NCI-H345 (cell line): ENCODE results near the gene ADARB1.

Experiments used
- DNase-seq: peaks from one replicate; lab custom pipeline; 2025; lab: John Stamatoyannopoulos, UW

Gene ADARB1

GRCh38 chr21:45267390-45267760, 193.0 kb downstream of the ADARB1 start:
- no peak for DNase-seq

- no peak for DNase-seq
Measured at GRCh38 chr21:45269861-45270260, 195.5 kb downstream of the ADARB1 start.

GRCh38 chr21:45270306-45270821, 196.0 kb downstream of the ADARB1 start:
- no peak for DNase-seq
